ENCODE data around the gene ZNF716.
"Not testable (repeated sequence)": the region's sequence is repeated elsewhere in the genome, so short reads cannot be mapped to it uniquely, and the experiment has no call there.

Gene ZNF716

GRCh38 chr7:57425969-57426628, 23.9 kb upstream of the ZNF716 start:
- DNase-seq (ENCODE audit: low read depth in 1 of 2, low spot score in 1 of 2) = no peak

GRCh38 chr7:57426629-57427003, 23.4 kb upstream of the ZNF716 start:
- DNase-seq (ENCODE audit: low read depth in 1 of 2, low spot score in 1 of 2) = no peak

GRCh38 chr7:57427146-57427545, 22.8 kb upstream of the ZNF716 start:
- DNase-seq (ENCODE audit: low read depth in 1 of 2, low spot score in 1 of 2) = no peak

GRCh38 chr7:57427594-57427993, 22.4 kb upstream of the ZNF716 start:
- DNase-seq (ENCODE audit: low read depth in 1 of 2, low spot score in 1 of 2) = no peak

- DNase-seq (ENCODE audit: low read depth in 1 of 2, low spot score in 1 of 2) = no peak
Observed at GRCh38 chr7:57432583-57432982, 17.4 kb upstream of the ZNF716 start.

GRCh38 chr7:57437581-57437980, 12.4 kb upstream of the ZNF716 start:
- DNase-seq (ENCODE audit: low read depth in 1 of 2, low spot score in 1 of 2) = no peak

GRCh38 chr7:57438244-57438643, 11.7 kb upstream of the ZNF716 start:
- no peak for DNase-seq (ENCODE audit: low read depth in 1 of 2, low spot score in 1 of 2)

- DNase-seq (ENCODE audit: low read depth in 1 of 2, low spot score in 1 of 2) = no peak
Observed at GRCh38 chr7:57443567-57443966, 6.4 kb upstream of the ZNF716 start.

GRCh38 chr7:57469186-57469828, 19.3 kb downstream of the ZNF716 start:
- not testable (repeated sequence) for DNase-seq (ENCODE audit: low read depth in 1 of 2, low spot score in 1 of 2)

GRCh38 chr7:57480304-57480703, 30.3 kb downstream of the ZNF716 start:
- DNase-seq (ENCODE audit: low read depth in 1 of 2, low spot score in 1 of 2) = not testable (repeated sequence)

GRCh38 chr7:57485022-57485421, 35.0 kb downstream of the ZNF716 start:
- DNase-seq (ENCODE audit: low read depth in 1 of 2, low spot score in 1 of 2) = not testable (repeated sequence)

- DNase-seq (ENCODE audit: low read depth in 1 of 2, low spot score in 1 of 2) = no peak
Observed at GRCh38 chr7:57487957-57488356, 38.0 kb downstream of the ZNF716 start.

- not testable (repeated sequence) for DNase-seq (ENCODE audit: low read depth in 1 of 2, low spot score in 1 of 2)
Observed at GRCh38 chr7:57495111-57495510, 45.1 kb downstream of the ZNF716 start.

GRCh38 chr7:57496395-57496794, 46.4 kb downstream of the ZNF716 start:
- DNase-seq (ENCODE audit: low read depth in 1 of 2, low spot score in 1 of 2) = no peak

- no peak for DNase-seq (ENCODE audit: low read depth in 1 of 2, low spot score in 1 of 2)
Observed at GRCh38 chr7:57505176-57505575, 55.2 kb downstream of the ZNF716 start.

All from stimulated activated CD4-positive, alpha-beta T cell treated with anti-CD3 and anti-CD28 coated beads, Interleukin-15, amount 100 ng/mL, for 1 hour (primary cell).